GM06990 (cell line): ENCODE results near the gene NSL1.
A peak's percentile ranks its signal among the peaks of the same experiment; 100 is the strongest.
"Not testable (repeated sequence)": the region's sequence is repeated elsewhere in the genome, so short reads cannot be mapped to it uniquely, and the experiment has no call there.

ENCODE experiments used
- DNase-seq: peaks from one replicate; pipeline ENCODE4 v3.0.0-alpha.2; 2011; ENCODE audit not compliant: insufficient read length; ENCODE audit errors: extremely low read depth
- H3K27me3 ChIP-seq: replicated peaks from 2 replicates; pipeline ENCODE4 v1.6.0; 2011; ENCODE audit warnings: low read length; ENCODE audit not compliant: control insufficient read depth, insufficient read depth
- H3K36me3 ChIP-seq: 2 replicates; pipeline ENCODE4 v1.5.1; 2011; ENCODE audit warnings: low read length; ENCODE audit not compliant: control insufficient read depth, insufficient read depth
- H3K4me3 ChIP-seq: replicated peaks from 2 replicates; pipeline ENCODE4 v1.5.1; 2011; ENCODE audit warnings: low read depth, mild to moderate bottlenecking, control low read depth, low read length
- TF ChIP-seq, protein P1 (sequence below): IDR thresholded peaks from 2 replicates; pipeline ENCODE4 v1.5.1; 2011; ENCODE audit warnings: low read length, control low read depth, mild to moderate bottlenecking, inconsistent platforms; ENCODE audit not compliant: insufficient read depth, poor library complexity, severe bottlenecking

The NSL1 gene, protein sequence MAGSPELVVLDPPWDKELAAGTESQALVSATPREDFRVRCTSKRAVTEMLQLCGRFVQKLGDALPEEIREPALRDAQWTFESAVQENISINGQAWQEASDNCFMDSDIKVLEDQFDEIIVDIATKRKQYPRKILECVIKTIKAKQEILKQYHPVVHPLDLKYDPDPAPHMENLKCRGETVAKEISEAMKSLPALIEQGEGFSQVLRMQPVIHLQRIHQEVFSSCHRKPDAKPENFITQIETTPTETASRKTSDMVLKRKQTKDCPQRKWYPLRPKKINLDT

DNA sequence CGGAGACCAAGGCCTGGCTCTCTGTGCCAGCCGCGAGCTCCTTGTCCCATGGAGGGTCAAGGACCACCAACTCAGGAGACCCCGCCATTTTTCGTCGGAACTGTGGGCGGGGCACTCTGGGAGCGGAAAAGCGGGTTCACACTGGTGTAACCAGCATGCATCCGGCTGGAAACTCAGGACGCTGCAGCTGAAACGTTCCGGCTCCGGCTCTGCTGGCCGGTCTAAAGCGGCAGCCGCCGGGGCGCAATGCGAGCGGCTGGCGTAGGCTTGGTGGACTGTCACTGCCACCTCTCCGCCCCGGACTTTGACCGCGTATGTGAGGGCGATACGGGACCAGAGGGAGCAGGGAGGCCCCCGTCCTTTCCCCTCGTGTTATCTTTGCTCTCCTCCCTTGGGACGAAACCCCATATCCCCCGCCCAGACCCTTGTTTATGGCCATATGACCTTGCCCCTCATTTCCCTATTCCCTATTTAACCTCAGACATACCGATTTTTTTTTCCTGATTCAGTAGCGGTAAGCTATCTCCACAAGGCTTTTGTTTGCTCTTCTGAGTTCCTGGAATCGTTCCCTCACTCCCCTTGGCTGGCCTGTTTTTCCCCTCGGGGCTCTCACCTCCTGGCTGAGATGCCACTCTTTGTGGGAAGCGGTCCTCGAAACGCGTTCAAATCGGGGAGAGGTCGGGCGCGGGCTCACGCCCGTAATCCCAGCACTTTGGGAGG, at the start of gene NSL1, which contains the start of gene TATDN3:
TSS of gene NSL1 (minus strand) at position 102 of the 720 bp plus-strand sequence. CDS start at position 88, 14 bp downstream.
TSS of gene TATDN3 (plus strand) at position 219 of the 720 bp plus-strand sequence. CDS start at position 247, 28 bp downstream.
- H3K27me3 ChIP-seq: no peaks in the 10 kb centered on the region
- TF ChIP-seq, protein P1, sequence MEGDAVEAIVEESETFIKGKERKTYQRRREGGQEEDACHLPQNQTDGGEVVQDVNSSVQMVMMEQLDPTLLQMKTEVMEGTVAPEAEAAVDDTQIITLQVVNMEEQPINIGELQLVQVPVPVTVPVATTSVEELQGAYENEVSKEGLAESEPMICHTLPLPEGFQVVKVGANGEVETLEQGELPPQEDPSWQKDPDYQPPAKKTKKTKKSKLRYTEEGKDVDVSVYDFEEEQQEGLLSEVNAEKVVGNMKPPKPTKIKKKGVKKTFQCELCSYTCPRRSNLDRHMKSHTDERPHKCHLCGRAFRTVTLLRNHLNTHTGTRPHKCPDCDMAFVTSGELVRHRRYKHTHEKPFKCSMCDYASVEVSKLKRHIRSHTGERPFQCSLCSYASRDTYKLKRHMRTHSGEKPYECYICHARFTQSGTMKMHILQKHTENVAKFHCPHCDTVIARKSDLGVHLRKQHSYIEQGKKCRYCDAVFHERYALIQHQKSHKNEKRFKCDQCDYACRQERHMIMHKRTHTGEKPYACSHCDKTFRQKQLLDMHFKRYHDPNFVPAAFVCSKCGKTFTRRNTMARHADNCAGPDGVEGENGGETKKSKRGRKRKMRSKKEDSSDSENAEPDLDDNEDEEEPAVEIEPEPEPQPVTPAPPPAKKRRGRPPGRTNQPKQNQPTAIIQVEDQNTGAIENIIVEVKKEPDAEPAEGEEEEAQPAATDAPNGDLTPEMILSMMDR: no peak
- peak within 1 kb of the TSS; percentile 79 for H3K4me3 ChIP-seq
- H3K36me3 ChIP-seq: peaks cover 1% of the 10 kb centered on the region
- peak; percentile 95 for DNase-seq

DNA sequence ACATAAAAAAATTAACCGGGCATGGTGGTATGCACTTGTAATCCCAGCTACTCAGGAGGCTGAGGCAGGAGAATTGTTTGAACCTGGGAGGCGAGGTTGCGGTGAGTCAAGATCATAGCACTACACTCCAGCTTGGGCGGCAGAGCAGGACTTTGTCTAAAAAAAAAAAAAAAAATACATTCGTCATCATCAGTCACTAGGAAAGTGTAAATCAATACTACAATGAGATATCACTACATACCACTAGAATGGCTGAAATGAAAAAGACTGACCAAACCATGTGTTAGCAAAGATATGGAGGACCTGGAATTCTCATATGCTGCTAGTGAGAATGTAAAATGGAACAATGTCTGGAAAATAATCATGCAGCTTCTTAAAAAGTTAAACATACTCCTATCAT, 46.6 kb upstream of the NSL1 start:
- no peaks in the 10 kb centered on the region for H3K27me3 ChIP-seq
- no peaks in the 10 kb centered on the region for H3K36me3 ChIP-seq
- no peak overlapping the region for H3K4me3 ChIP-seq
- TF ChIP-seq, protein P1: no peak
- no peak for DNase-seq

DNA sequence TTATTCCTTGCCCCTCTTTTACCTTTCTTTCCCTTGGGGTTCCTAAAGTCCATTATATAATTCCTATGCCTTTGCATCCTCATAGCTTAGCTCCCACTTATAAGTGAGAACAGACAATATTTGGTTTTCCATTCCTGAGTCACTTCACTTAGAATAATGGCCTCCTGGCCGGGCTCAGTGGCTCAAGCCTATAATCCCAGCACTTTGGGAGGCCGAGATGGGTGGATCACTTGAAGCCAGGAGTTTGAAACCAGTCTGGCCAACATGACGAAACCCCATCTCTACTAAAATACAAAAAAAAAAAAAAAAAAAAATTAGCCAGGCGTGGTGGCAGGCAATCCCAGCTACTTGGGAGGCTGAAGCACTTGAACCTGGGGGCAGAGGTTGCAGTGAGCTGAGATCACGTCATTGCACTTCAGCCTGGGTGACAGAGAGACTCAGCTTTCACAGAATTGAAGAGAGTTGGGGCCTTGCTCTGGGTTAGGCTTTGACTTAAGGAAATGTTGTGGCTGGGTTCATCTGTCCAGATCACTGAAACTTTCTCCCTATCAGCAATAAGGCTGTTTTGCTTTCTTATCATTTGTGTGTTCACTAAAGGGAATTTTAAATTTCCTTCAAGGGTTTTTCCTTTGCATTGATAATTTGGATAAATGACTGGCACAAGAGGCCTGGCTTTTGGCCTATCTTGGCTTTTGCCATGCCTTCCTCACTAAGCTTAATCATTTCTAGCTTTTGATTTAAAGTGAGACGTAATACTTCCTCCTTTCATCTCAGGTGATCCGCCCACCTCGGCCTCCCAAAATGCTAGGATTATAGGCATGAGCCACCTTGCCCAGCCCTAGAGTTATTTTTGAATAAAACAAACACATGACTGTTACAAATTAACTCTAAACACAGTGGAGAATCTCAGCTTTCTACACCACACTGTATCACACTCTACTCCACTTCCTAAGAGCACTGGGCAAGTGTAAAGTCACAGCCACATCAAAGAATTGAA, 41.9 kb upstream of the NSL1 start:
- H3K4me3 ChIP-seq, H3K27me3 ChIP-seq, H3K36me3 ChIP-seq: not testable (repeated sequence)
- peak; percentile 35 for DNase-seq

DNA sequence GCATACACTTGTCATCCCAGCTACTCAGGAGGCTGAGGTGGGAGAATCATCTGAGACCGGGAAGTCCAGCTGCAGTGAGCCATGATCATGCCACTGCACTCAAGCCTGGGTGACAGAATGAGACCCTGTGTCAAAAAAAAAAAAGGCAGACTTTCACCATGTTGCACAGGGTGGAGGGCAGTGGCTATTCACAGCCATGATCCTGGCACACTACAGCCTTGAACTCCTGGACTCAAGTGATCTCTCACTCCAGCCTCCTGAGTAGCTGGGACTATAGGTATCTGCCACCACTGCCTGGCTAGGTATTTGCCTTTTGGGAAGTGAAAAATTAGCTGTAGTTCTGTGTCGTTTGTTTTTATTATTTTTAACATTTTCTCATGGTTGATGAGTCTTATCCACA, 36.8 kb upstream of the NSL1 start:
- no peak for DNase-seq
- Histone ChIP-seq H3K4me3 (no peak overlapping the region), H3K27me3 (no peaks in the 10 kb centered on the region), H3K36me3 (no peaks in the 10 kb centered on the region)
- TF ChIP-seq, protein P1: no peak

DNA sequence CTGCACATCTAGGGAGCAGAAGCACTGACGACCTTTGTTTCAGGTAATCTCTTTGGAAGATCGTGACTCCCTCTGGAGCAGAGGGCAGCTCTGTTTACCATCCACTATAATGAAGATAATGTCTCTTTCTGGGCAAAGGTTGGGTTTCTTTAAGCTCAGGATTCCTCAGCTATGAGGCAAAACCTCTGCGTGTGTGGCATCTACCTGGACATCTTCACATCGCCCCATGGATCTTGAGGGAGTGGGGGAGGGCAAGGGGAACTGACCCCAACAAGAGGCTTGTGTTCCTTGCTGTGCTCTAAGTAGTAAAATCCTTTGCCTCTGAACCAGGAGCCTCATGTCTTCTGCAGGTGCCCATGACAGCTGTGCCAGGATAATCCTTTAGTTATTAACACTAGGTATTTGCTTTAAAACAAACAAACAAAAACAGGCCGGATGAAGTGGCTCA, 36.3 kb upstream of the NSL1 start:
- H3K36me3 ChIP-seq: no peaks in the 10 kb centered on the region
- H3K27me3 ChIP-seq: no peaks in the 10 kb centered on the region
- H3K4me3 ChIP-seq: no peak overlapping the region
- TF ChIP-seq, protein P1: no peak
- DNase-seq: no peak
